Type B pancreatic cell (in vitro differentiated cells): ENCODE results near the gene ARHGEF4. TPM values are rescaled to one million over a fixed set of nuclear protein-coding genes. Genes with fewer than 3 reads are reported as not detected.

Experiments
- DNase-seq: peaks from one replicate; pipeline ENCODE4 v3.0.0; 2021; ENCODE audit warnings: mixed read lengths; ENCODE audit not compliant: unreplicated experiment; ENCODE audit errors: extremely low spot score
- H3K27ac Mint-ChIP-seq: 2 replicates; pipeline ENCODE4 v1.8.0; 2021; ENCODE audit warnings: mild to moderate bottlenecking, mixed read lengths
- H3K27me3 Mint-ChIP-seq: 2 replicates; pipeline ENCODE4 v1.8.0; 2021; ENCODE audit warnings: mixed read lengths
- H3K36me3 Mint-ChIP-seq: 2 replicates; pipeline ENCODE4 v1.8.0; 2021; ENCODE audit warnings: mixed read lengths
- H3K4me1 Mint-ChIP-seq: one replicate; pipeline ENCODE4 v1.8.0; 2021; ENCODE audit warnings: mixed read lengths; ENCODE audit not compliant: unreplicated experiment
- H3K4me3 Mint-ChIP-seq: 2 replicates; pipeline ENCODE4 v1.8.0; 2021; ENCODE audit warnings: mild to moderate bottlenecking, mixed read lengths
- H3K9me3 Mint-ChIP-seq: 2 replicates; pipeline ENCODE4 v1.8.0; 2021; ENCODE audit warnings: mixed read lengths
- total RNA-seq: library from RNA; stranded (reverse); gene quantifications from 2 replicates; pipeline ENCODE4 v1.2.1, GENCODE V29; 2021; ENCODE audit warnings: low replicate concordance
- TF ChIP-seq, protein P1 (sequence below): fragments of 200-600 bp; sonication (generic); conservative IDR thresholded peaks from 2 replicates; pipeline ENCODE4 v1.5.0; 2021; ENCODE audit warnings: antibody characterized with exemption, mild to moderate bottlenecking

The ARHGEF4 gene
- total RNA-seq, 1 donor from 2014 or later: 31.4 TPM

DNA sequence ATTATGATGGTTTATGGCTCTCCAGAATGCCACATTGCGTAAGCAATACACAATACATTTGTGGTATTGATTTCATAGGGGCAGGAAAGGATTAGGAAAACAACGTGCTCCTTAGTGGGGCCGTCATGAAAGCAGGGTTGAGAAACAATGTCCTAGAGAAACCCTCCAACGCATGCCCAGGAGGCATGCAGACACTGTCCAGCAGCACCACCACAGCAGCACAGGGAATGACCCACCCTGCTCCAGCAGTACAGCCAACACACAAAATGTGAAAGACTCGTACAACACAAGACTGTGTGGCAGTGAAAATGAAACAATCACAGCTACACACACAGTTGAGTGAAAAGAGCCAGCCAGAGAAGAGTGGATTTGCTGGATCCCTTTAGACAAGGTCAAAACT, 190.2 kb downstream of the ARHGEF4 start:
- no peak for DNase-seq
- peaks cover 3% of the 10 kb centered on the region for H3K36me3 Mint-ChIP-seq
- peaks cover under 1% of the 10 kb centered on the region for H3K27me3 Mint-ChIP-seq
- TF ChIP-seq, protein P1, sequence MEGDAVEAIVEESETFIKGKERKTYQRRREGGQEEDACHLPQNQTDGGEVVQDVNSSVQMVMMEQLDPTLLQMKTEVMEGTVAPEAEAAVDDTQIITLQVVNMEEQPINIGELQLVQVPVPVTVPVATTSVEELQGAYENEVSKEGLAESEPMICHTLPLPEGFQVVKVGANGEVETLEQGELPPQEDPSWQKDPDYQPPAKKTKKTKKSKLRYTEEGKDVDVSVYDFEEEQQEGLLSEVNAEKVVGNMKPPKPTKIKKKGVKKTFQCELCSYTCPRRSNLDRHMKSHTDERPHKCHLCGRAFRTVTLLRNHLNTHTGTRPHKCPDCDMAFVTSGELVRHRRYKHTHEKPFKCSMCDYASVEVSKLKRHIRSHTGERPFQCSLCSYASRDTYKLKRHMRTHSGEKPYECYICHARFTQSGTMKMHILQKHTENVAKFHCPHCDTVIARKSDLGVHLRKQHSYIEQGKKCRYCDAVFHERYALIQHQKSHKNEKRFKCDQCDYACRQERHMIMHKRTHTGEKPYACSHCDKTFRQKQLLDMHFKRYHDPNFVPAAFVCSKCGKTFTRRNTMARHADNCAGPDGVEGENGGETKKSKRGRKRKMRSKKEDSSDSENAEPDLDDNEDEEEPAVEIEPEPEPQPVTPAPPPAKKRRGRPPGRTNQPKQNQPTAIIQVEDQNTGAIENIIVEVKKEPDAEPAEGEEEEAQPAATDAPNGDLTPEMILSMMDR: no peak
- no peaks in the 10 kb centered on the region for H3K4me1 Mint-ChIP-seq
- no peak overlapping the region for H3K4me3 Mint-ChIP-seq
- no peaks in the 10 kb centered on the region for H3K9me3 Mint-ChIP-seq
- H3K27ac Mint-ChIP-seq: no peak overlapping the region

- TF ChIP-seq, protein P1: no peak
- no peak for DNase-seq
- no peak overlapping the region for H3K27ac Mint-ChIP-seq
- no peaks in the 10 kb centered on the region for H3K9me3 Mint-ChIP-seq
- H3K36me3 Mint-ChIP-seq: peaks cover 3% of the 10 kb centered on the region
- H3K4me3 Mint-ChIP-seq: no peak overlapping the region
- no peaks in the 10 kb centered on the region for H3K27me3 Mint-ChIP-seq
- H3K4me1 Mint-ChIP-seq: no peaks in the 10 kb centered on the region
These were observed 191.1 kb downstream of the ARHGEF4 start for GRCh38 chr2:131027566-131028528.

- no peak overlapping the region for H3K27ac Mint-ChIP-seq
- H3K36me3 Mint-ChIP-seq: peaks cover 3% of the 10 kb centered on the region
- TF ChIP-seq, protein P1: no peak
- H3K4me1 Mint-ChIP-seq: peaks cover 6% of the 10 kb centered on the region
- no peaks in the 10 kb centered on the region for H3K9me3 Mint-ChIP-seq
- DNase-seq: no peak
- no peak overlapping the region for H3K4me3 Mint-ChIP-seq
- H3K27me3 Mint-ChIP-seq: peaks cover 11% of the 10 kb centered on the region
These were observed 193.1 kb downstream of the ARHGEF4 start for GRCh38 chr2:131029812-131030211.

GRCh38 chr2:131030478-131030971, 193.8 kb downstream of the ARHGEF4 start:
- Mint-ChIP-seq H3K27ac (no peak overlapping the region), H3K4me3 (no peak overlapping the region), H3K9me3 (no peaks in the 10 kb centered on the region), H3K4me1 (peaks cover 6% of the 10 kb centered on the region), H3K27me3 (peaks cover 11% of the 10 kb centered on the region), H3K36me3 (peaks cover 3% of the 10 kb centered on the region)
- TF ChIP-seq, protein P1: no peak
- DNase-seq: no peak

DNA sequence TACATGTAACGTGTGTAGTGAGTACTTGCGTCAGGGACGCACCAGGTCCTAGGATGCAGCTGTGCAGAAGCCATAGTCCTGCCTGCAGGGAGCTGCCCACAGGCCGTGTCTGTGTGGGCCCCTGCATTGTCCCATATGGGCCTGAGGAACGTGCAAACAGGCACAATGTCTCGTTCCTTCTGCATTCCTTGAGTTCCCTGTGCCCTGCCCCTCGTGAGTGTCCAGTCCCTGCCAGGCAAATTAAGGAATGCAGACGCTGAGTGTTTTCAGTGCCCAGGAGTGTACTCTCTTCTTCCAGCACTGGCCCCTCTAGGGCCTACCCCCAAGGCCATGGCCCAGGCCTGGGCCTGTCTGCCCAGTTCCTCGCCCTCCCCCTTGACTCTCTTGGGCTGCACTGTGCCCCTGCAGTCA, 194.7 kb downstream of the ARHGEF4 start:
- Mint-ChIP-seq H3K36me3 (peaks cover 3% of the 10 kb centered on the region), H3K27me3 (peaks cover 14% of the 10 kb centered on the region), H3K27ac (no peak overlapping the region), H3K9me3 (no peaks in the 10 kb centered on the region), H3K4me3 (no peak overlapping the region), H3K4me1 (peaks cover 6% of the 10 kb centered on the region)
- no peak for DNase-seq
- TF ChIP-seq, protein P1: no peak
